Measurements from ENCODE around the gene SPATA7. TPM values are rescaled to one million over a fixed set of nuclear protein-coding genes. Genes with fewer than 3 reads are reported as not detected.

Gene SPATA7
- total and polyA plus RNA-seq, 7 donors = 2.1 to 9.7 (median 4.8) TPM

DNA sequence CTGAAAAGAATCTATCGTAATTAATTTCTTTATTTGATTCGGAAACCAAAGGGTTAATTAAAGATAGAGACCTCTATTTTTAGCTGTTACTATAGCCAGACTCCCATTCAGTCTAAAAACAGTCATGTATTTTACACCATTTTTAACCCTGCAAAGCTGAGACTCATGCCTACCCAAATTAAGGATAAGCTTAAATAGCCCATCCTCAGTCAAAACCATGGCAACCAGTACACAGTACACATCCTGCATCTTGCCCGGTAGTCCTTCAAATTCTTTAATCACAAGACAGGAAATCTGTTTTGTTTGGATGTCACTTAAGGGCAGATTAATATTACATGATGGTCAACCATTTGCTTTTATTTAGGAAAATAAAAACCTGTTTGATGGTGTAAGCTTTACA, 36.9 kb upstream of the SPATA7 start:
- Histone ChIP-seq H3K27me3 (ENCODE audit: insufficient read depth in 3 of 3, low read length in 2 of 3) (peaks cover 0 to 2% (median 0%) of the 10 kb centered on the region in 3 donors), H3K4me3 (no peak overlapping the region), H3K27ac (no peak overlapping the region), H3K9me3 (no peaks in the 10 kb centered on the region), H3K4me1 (no peaks in the 10 kb centered on the region), H3K36me3 (ENCODE audit: insufficient read depth in 1 of 2, low read depth in 1 of 2) (no peaks in the 10 kb centered on the region)
- intact Hi-C loops (cut with DNase I) = no loop called here
- DNase-seq (no peak), ATAC-seq (no peak)
- 55 to 59% (median 58%) methylated on average over 3 of the region's 3 CpGs for WGBS, 3 donors
- TF ChIP-seq, protein P1, sequence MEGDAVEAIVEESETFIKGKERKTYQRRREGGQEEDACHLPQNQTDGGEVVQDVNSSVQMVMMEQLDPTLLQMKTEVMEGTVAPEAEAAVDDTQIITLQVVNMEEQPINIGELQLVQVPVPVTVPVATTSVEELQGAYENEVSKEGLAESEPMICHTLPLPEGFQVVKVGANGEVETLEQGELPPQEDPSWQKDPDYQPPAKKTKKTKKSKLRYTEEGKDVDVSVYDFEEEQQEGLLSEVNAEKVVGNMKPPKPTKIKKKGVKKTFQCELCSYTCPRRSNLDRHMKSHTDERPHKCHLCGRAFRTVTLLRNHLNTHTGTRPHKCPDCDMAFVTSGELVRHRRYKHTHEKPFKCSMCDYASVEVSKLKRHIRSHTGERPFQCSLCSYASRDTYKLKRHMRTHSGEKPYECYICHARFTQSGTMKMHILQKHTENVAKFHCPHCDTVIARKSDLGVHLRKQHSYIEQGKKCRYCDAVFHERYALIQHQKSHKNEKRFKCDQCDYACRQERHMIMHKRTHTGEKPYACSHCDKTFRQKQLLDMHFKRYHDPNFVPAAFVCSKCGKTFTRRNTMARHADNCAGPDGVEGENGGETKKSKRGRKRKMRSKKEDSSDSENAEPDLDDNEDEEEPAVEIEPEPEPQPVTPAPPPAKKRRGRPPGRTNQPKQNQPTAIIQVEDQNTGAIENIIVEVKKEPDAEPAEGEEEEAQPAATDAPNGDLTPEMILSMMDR (IDR thresholded peaks at IDR 0.05) = no peak

DNA sequence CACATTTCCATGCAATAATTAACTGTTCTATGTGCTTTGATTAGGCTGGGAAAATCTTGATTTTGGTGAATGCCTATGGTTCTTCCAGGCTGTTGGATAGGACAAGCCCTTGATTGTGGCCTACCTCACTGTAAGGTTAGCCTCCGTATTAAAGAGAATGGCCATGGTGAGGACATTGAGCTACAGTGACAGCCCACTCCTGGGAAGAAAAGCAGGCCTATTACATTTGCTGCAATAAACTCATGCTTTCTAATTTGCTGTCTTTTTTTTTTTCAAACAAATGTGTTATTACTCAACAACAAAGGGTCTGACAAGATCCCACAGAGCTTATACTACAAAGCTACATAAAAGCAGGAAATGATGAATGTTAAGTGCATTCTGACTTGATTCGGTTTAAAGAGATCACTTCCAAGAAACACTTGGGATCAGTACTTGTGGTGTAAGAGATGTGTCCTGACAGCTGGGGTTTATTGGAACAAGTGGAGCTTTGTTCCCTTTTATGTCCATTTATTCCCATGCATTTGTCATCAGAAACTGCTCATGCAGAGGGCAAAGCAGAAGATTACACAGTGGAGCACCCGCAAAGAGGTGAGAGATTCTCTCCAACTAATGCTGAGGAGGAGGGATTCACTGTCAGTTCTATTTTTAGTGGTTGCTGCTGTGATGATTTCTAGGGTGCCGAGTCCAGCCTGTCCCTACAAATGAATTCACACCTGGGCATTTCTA, 33.3 kb upstream of the SPATA7 start:
- no peak overlapping the region for H3K27ac ChIP-seq
- no peaks in the 10 kb centered on the region for H3K36me3 ChIP-seq (ENCODE audit: insufficient read depth in 1 of 2, low read depth in 1 of 2)
- 26 to 36% (median 33%) methylated on average over 4 of the region's 4 CpGs for WGBS, 3 donors
- peaks cover 0 to 2% (median 0%) of the 10 kb centered on the region in 3 donors for H3K27me3 ChIP-seq (ENCODE audit: insufficient read depth in 3 of 3, low read length in 2 of 3)
- DNase-seq = no peak
- intact Hi-C loops (cut with DNase I) = no loop called here
- no peaks in the 10 kb centered on the region for H3K4me1 ChIP-seq
- TF ChIP-seq, protein P1 (IDR thresholded peaks at IDR 0.05) = no peak
- ATAC-seq = no peak
- H3K9me3 ChIP-seq = no peaks in the 10 kb centered on the region
- no peak overlapping the region for H3K4me3 ChIP-seq

DNA sequence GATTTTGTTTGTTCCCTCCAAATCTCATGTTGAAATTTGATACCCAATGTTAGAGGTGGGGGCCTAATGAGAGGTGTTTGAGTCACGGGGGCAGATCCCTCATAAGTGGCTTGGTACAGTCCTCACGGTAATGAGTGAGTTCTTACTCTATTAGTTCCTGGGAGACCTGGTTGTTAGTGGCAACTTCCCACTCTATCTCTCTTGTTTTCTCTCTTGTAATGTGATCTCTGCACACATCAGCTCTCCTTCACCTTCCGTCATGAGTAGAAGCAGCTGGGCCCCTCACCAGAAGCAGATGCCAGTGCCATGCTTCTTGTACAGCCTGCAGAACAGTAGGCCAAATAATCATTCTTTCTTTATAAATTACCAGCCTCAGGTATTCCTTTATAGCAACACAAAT, 32.8 kb upstream of the SPATA7 start:
- no peak overlapping the region for H3K4me3 ChIP-seq
- TF ChIP-seq, protein P1 (IDR thresholded peaks at IDR 0.05) = no peak
- ATAC-seq = no peak
- no peak for DNase-seq
- no peak overlapping the region for H3K27ac ChIP-seq
- intact Hi-C loops (cut with DNase I) = no loop called here
- WGBS, 3 donors = 18 to 39% (median 20%) methylated on average over 3 of the region's 3 CpGs
- no peaks in the 10 kb centered on the region for H3K9me3 ChIP-seq
- H3K27me3 ChIP-seq (ENCODE audit: insufficient read depth in 3 of 3, low read length in 2 of 3) = peaks cover 0 to 2% (median 0%) of the 10 kb centered on the region in 3 donors
- H3K36me3 ChIP-seq (ENCODE audit: insufficient read depth in 1 of 2, low read depth in 1 of 2) = no peaks in the 10 kb centered on the region
- no peaks in the 10 kb centered on the region for H3K4me1 ChIP-seq

DNA sequence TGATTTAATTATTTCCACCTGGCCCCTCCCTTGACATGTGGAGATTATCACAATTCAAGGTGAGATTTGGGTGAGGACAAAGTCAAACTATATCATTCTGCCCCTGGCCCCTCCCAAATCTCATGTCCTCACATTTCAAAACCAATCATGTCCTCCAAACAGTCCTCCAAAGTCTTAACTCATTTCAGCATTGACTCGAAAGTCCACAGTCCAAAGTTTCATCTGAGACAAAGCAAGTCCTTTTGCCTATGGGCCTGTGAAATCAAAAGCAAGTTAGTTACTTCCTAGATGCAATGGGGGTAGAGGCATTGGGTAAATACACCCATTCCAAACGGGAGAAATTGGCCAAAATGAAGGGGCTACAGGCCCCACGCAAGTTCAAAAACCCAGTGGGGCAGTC, 31.1 kb upstream of the SPATA7 start:
- WGBS, 3 donors = 80 to 83% (median 83%) methylated on average over 3 of the region's 3 CpGs
- no peak for ATAC-seq

More for the DNA sequence above, 31.1 kb upstream of the SPATA7 start:
- no peak for DNase-seq
- Histone ChIP-seq H3K36me3 (ENCODE audit: insufficient read depth in 1 of 2, low read depth in 1 of 2) (no peaks in the 10 kb centered on the region), H3K27me3 (ENCODE audit: insufficient read depth in 3 of 3, low read length in 2 of 3) (no peaks in the 10 kb centered on the region), H3K4me3 (no peak overlapping the region), H3K27ac (no peak overlapping the region), H3K9me3 (no peaks in the 10 kb centered on the region), H3K4me1 (no peaks in the 10 kb centered on the region)
- intact Hi-C loops (cut with DNase I) = no loop called here
- TF ChIP-seq, protein P1 (IDR thresholded peaks at IDR 0.05) = no peak

All from psoas muscle (tissue), 8 donors.